IPS-18a (cell line): ENCODE data around the gene GRID1.

Experiments
- H3K27ac ChIP-seq: one replicate; pipeline ENCODE4 v1.5.1; 2013; ENCODE audit warnings: low read length
- H3K27me3 ChIP-seq: one replicate; pipeline ENCODE4 v1.6.1; 2013; ENCODE audit warnings: mild to moderate bottlenecking, low read length; ENCODE audit not compliant: control insufficient read depth, insufficient read depth
- H3K36me3 ChIP-seq: one replicate; pipeline ENCODE4 v1.6.1; 2013; ENCODE audit warnings: low read depth, low read length; ENCODE audit not compliant: control insufficient read depth
- H3K4me1 ChIP-seq: one replicate; pipeline ENCODE4 v1.6.1; 2013; ENCODE audit warnings: low read depth, low read length; ENCODE audit not compliant: control insufficient read depth
- H3K4me3 ChIP-seq: one replicate; pipeline ENCODE4 v1.5.1; 2013; ENCODE audit warnings: low read length
- H3K9ac ChIP-seq: one replicate; pipeline ENCODE4 v1.6.1; 2013; ENCODE audit warnings: mild to moderate bottlenecking, low read length, moderate library complexity
- H3K9me3 ChIP-seq: one replicate; pipeline ENCODE4 v1.6.1; 2013; ENCODE audit warnings: low read depth, low read length; ENCODE audit not compliant: control insufficient read depth

Gene GRID1

GRCh38 chr10:86223256-86223655 is 143.3 kb downstream of the GRID1 start:
- Histone ChIP-seq H3K27ac (no peak overlapping the region), H3K4me1 (no peaks in the 10 kb centered on the region), H3K27me3 (no peaks in the 10 kb centered on the region), H3K4me3 (no peak overlapping the region), H3K36me3 (no peaks in the 10 kb centered on the region), H3K9ac (no peak overlapping the region), H3K9me3 (no peaks in the 10 kb centered on the region)

- no peak overlapping the region for H3K9ac ChIP-seq
These were observed 143.9 kb downstream of the GRID1 start for GRCh38 chr10:86222687-86223086.

GRCh38 chr10:86222336-86222650 is 144.3 kb downstream of the GRID1 start:
- Histone ChIP-seq H3K36me3 (no peaks in the 10 kb centered on the region), H3K27me3 (no peaks in the 10 kb centered on the region), H3K27ac (no peak overlapping the region), H3K9ac (no peak overlapping the region), H3K9me3 (no peaks in the 10 kb centered on the region), H3K4me1 (no peaks in the 10 kb centered on the region), H3K4me3 (no peak overlapping the region)

More at GRCh38 chr10:86222687-86223086, 143.9 kb downstream of the GRID1 start:
- H3K36me3 ChIP-seq, result no peaks in the 10 kb centered on the region
- H3K4me1 ChIP-seq, result no peaks in the 10 kb centered on the region
- H3K27ac ChIP-seq, result no peak overlapping the region
- H3K9me3 ChIP-seq, result no peaks in the 10 kb centered on the region
- H3K4me3 ChIP-seq, result no peak overlapping the region
- H3K27me3 ChIP-seq, result no peaks in the 10 kb centered on the region

GRCh38 chr10:86221442-86222335 is 144.9 kb downstream of the GRID1 start:
- no peak overlapping the region for H3K4me3 ChIP-seq
- H3K27me3 ChIP-seq, result no peaks in the 10 kb centered on the region
- no peak overlapping the region for H3K9ac ChIP-seq
- no peaks in the 10 kb centered on the region for H3K4me1 ChIP-seq
- H3K36me3 ChIP-seq, result no peaks in the 10 kb centered on the region
- no peak overlapping the region for H3K27ac ChIP-seq
- H3K9me3 ChIP-seq, result no peaks in the 10 kb centered on the region

GRCh38 chr10:86220626-86221025 is 146.0 kb downstream of the GRID1 start:
- no peak overlapping the region for H3K9ac ChIP-seq
- H3K27ac ChIP-seq, result no peak overlapping the region
- no peaks in the 10 kb centered on the region for H3K36me3 ChIP-seq
- H3K9me3 ChIP-seq, result no peaks in the 10 kb centered on the region
- no peaks in the 10 kb centered on the region for H3K4me1 ChIP-seq
- H3K27me3 ChIP-seq, result no peaks in the 10 kb centered on the region
- no peak overlapping the region for H3K4me3 ChIP-seq

- H3K27ac ChIP-seq, result no peak overlapping the region
These were observed 147.3 kb downstream of the GRID1 start for GRCh38 chr10:86219271-86219670.

GRCh38 chr10:86218842-86219241 is 147.8 kb downstream of the GRID1 start:
- H3K9me3 ChIP-seq, result no peaks in the 10 kb centered on the region
- H3K27me3 ChIP-seq, result no peaks in the 10 kb centered on the region
- no peaks in the 10 kb centered on the region for H3K4me1 ChIP-seq
- no peaks in the 10 kb centered on the region for H3K36me3 ChIP-seq
- H3K9ac ChIP-seq, result no peak overlapping the region
- no peak overlapping the region for H3K4me3 ChIP-seq
- no peak overlapping the region for H3K27ac ChIP-seq

More at GRCh38 chr10:86219271-86219670, 147.3 kb downstream of the GRID1 start:
- Histone ChIP-seq H3K9ac (no peak overlapping the region), H3K9me3 (no peaks in the 10 kb centered on the region), H3K27me3 (no peaks in the 10 kb centered on the region), H3K4me3 (no peak overlapping the region), H3K36me3 (no peaks in the 10 kb centered on the region), H3K4me1 (no peaks in the 10 kb centered on the region)

- Histone ChIP-seq H3K36me3 (no peaks in the 10 kb centered on the region), H3K27me3 (no peaks in the 10 kb centered on the region), H3K4me3 (no peak overlapping the region), H3K27ac (no peak overlapping the region), H3K4me1 (no peaks in the 10 kb centered on the region), H3K9me3 (no peaks in the 10 kb centered on the region), H3K9ac (no peak overlapping the region)
These were observed 148.4 kb downstream of the GRID1 start for GRCh38 chr10:86218160-86218559.

GRCh38 chr10:86217371-86218080 is 149.1 kb downstream of the GRID1 start:
- no peak overlapping the region for H3K4me3 ChIP-seq
- no peak overlapping the region for H3K27ac ChIP-seq
- no peaks in the 10 kb centered on the region for H3K27me3 ChIP-seq
- no peaks in the 10 kb centered on the region for H3K4me1 ChIP-seq
- no peaks in the 10 kb centered on the region for H3K9me3 ChIP-seq
- no peaks in the 10 kb centered on the region for H3K36me3 ChIP-seq
- H3K9ac ChIP-seq, result no peak overlapping the region

GRCh38 chr10:86216886-86217285 is 149.7 kb downstream of the GRID1 start:
- no peaks in the 10 kb centered on the region for H3K27me3 ChIP-seq
- no peaks in the 10 kb centered on the region for H3K9me3 ChIP-seq
- no peak overlapping the region for H3K27ac ChIP-seq
- no peaks in the 10 kb centered on the region for H3K36me3 ChIP-seq
- no peak overlapping the region for H3K9ac ChIP-seq
- H3K4me3 ChIP-seq, result no peak overlapping the region
- H3K4me1 ChIP-seq, result no peaks in the 10 kb centered on the region

GRCh38 chr10:86215712-86216111 is 150.9 kb downstream of the GRID1 start:
- Histone ChIP-seq H3K9ac (no peak overlapping the region), H3K27ac (no peak overlapping the region), H3K4me1 (no peaks in the 10 kb centered on the region), H3K27me3 (no peaks in the 10 kb centered on the region), H3K9me3 (no peaks in the 10 kb centered on the region), H3K4me3 (no peak overlapping the region), H3K36me3 (no peaks in the 10 kb centered on the region)

GRCh38 chr10:86215046-86215445 is 151.5 kb downstream of the GRID1 start:
- Histone ChIP-seq H3K9ac (no peak overlapping the region), H3K27me3 (no peaks in the 10 kb centered on the region), H3K4me3 (no peak overlapping the region), H3K36me3 (no peaks in the 10 kb centered on the region), H3K27ac (no peak overlapping the region), H3K4me1 (no peaks in the 10 kb centered on the region), H3K9me3 (no peaks in the 10 kb centered on the region)
